MCF 10A (cell line): ENCODE measurements around the gene BANP. TPM values are rescaled to one million over a fixed set of nuclear protein-coding genes. Genes with fewer than 3 reads are reported as not detected.

Experiments
- BruUV-seq: library from RNA; stranded (reverse); fragments of 400-500 nt; replicated peaks from 2 replicates; lab custom pipeline; 2021; lab: Mats Ljungman, UMichigan
- CTCF ChIA-PET: fragments of 300-600 bp; sonication (Branson Sonifier 250); formaldehyde crosslinking; extraction: SDS; loops from one replicate; lab custom pipeline; 2021; ENCODE audit warnings: antibody characterized with exemption, inconsistent platforms; lab: Yijun Ruan, JAX
- POLR2A ChIA-PET: fragments of 300-600, 350-650 bp; sonication (Branson Sonifier 250); formaldehyde crosslinking; extraction: SDS; loops from one replicate; lab custom pipeline; 2020; ENCODE audit warnings: antibody characterized with exemption, inconsistent platforms; lab: Yijun Ruan, JAX
- DNase-seq: peaks from one replicate; pipeline ENCODE4 v3.0.0-alpha.2; 2018; ENCODE audit not compliant: unreplicated experiment
- H3K27ac Mint-ChIP-seq: one replicate; pipeline ENCODE4 v1.8.0; 2022; ENCODE audit warnings: mild to moderate bottlenecking, low read depth, mixed read lengths; ENCODE audit not compliant: unreplicated experiment
- H3K27me3 Mint-ChIP-seq: one replicate; pipeline ENCODE4 v1.8.0; 2022; ENCODE audit warnings: mixed read lengths; ENCODE audit not compliant: insufficient read depth, unreplicated experiment
- H3K36me3 Mint-ChIP-seq: one replicate; pipeline ENCODE4 v1.8.0; 2022; ENCODE audit warnings: mild to moderate bottlenecking, moderate library complexity, mixed read lengths; ENCODE audit not compliant: insufficient read depth, unreplicated experiment
- H3K4me1 Mint-ChIP-seq: one replicate; pipeline ENCODE4 v1.8.0; 2022; ENCODE audit warnings: mixed read lengths; ENCODE audit not compliant: insufficient read depth, unreplicated experiment
- H3K4me3 Mint-ChIP-seq: one replicate; pipeline ENCODE4 v1.8.0; 2022; ENCODE audit warnings: mild to moderate bottlenecking, moderate library complexity, mixed read lengths; ENCODE audit not compliant: unreplicated experiment
- H3K9me3 Mint-ChIP-seq: one replicate; pipeline ENCODE4 v1.8.0; 2022; ENCODE audit warnings: mixed read lengths; ENCODE audit not compliant: unreplicated experiment
- intact Hi-C: fragments of 100-400 bp; cut with micrococcal nuclease; formaldehyde crosslinking; loops from 2 replicates; pipeline ENCODE4 v1.14.1; 2022
- total RNA-seq: library from RNA; stranded (reverse); gene quantifications from 2 replicates; pipeline ENCODE4 v1.2.3, GENCODE V29; 2022
- TF ChIP-seq, protein P1 (sequence below): fragments of 200-600 bp; IDR thresholded peaks from one replicate; pipeline ENCODE4 v1.8.0; 2022; ENCODE audit warnings: antibody characterized with exemption, mild to moderate bottlenecking; ENCODE audit not compliant: unreplicated experiment

Gene BANP
- total RNA-seq, 1 experiment from 2014 or later: 38.2 TPM

DNA sequence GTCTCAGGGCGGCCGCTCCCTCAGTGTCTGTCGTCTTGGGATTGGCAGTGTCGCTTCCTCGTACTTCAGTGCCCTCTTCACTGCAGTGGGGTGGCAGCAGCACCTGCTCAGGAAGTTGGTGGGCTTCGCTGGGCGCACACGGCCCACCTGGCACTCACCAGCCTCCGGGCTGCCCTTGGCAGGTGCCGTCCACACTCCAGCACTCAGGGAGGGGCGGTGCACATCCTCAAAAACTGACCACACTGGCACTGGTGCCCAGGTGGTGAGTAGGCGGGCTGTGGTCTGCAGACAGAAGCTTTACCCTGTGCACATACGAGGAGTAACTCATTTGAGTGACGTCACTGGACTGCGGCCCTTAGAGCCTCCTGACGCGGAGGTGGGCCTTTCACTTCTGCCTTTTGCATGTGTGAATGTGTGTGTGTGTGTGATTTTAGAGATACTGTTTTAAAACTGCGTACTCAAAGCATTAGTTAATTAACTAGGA lies 94.6 kb downstream of the BANP start:
- DNase-seq: no peak
- POLR2A ChIA-PET: no interaction called here
- Mint-ChIP-seq H3K36me3 (peaks cover 3% of the 10 kb centered on the region), H3K4me3 (no peak overlapping the region), H3K27me3 (no peaks in the 10 kb centered on the region), H3K27ac (no peak overlapping the region), H3K9me3 (no peaks in the 10 kb centered on the region), H3K4me1 (no peaks in the 10 kb centered on the region)
- CTCF ChIA-PET: no interaction called here
- intact Hi-C loops: no loop called here
- no TSS peak for BruUV-seq
- TF ChIP-seq, protein P1, sequence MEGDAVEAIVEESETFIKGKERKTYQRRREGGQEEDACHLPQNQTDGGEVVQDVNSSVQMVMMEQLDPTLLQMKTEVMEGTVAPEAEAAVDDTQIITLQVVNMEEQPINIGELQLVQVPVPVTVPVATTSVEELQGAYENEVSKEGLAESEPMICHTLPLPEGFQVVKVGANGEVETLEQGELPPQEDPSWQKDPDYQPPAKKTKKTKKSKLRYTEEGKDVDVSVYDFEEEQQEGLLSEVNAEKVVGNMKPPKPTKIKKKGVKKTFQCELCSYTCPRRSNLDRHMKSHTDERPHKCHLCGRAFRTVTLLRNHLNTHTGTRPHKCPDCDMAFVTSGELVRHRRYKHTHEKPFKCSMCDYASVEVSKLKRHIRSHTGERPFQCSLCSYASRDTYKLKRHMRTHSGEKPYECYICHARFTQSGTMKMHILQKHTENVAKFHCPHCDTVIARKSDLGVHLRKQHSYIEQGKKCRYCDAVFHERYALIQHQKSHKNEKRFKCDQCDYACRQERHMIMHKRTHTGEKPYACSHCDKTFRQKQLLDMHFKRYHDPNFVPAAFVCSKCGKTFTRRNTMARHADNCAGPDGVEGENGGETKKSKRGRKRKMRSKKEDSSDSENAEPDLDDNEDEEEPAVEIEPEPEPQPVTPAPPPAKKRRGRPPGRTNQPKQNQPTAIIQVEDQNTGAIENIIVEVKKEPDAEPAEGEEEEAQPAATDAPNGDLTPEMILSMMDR: no peak

DNA sequence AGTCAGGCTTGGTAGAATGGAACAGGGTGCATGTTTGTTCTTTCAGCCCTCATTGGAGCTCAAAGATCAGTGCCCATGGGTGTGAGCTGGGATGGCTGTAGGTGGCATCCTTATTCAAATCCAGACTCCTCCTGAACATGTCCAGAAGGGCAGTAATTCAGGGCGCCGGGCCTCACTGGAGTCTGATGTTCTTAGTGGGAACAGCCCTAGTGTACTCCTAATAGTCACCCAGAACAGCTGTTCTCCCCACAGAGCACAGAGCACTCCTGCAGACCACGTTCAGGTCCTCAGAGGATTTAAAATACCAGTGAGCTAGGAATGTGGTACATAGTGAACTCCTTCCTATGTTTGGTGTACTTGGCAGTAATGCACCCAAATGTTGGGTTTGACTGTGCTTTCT lies 96.2 kb downstream of the BANP start:
- POLR2A ChIA-PET: interaction anchor here (0.7 kb wide), 1 partner anchor 1561 kb away, joined by 5 read pairs; no protein-coding TSS in a partner anchor
- H3K9me3 Mint-ChIP-seq: no peaks in the 10 kb centered on the region
- TF ChIP-seq, protein P1: no peak
- CTCF ChIA-PET: interaction anchor here (0.5 kb wide), 1 partner anchor 39 kb away, joined by 3 read pairs; no protein-coding TSS in a partner anchor
- no peak for DNase-seq
- H3K36me3 Mint-ChIP-seq: peaks cover 7% of the 10 kb centered on the region
- H3K4me1 Mint-ChIP-seq: no peaks in the 10 kb centered on the region
- BruUV-seq: no TSS peak
- H3K27ac Mint-ChIP-seq: no peak overlapping the region
- intact Hi-C loops: no loop called here
- H3K4me3 Mint-ChIP-seq: no peak overlapping the region
- no peaks in the 10 kb centered on the region for H3K27me3 Mint-ChIP-seq

DNA sequence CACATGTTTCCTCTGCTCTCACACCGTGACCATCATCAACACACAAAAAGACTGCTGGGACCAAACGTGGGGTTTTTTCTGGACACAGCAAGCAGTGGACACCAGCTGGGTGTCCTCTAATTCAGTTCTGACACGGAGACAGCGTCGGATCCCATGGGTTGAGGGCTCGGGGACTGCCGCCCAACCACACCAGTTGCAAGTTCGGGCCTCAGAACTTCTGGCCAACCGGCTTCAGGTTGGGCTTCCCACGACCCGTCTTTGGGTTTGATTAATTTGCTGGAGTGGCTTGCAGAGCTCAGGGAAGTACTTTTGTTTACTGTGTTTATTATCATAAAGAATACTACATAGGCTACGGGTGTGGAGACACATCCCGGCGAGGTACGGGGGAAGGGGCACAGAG lies 97.8 kb downstream of the BANP start:
- ChIA-PET POLR2A (no interaction called here), CTCF (interaction anchor here (0.6 kb wide), 1 partner anchor 885 kb away, joined by 4 read pairs; no protein-coding TSS in a partner anchor)
- BruUV-seq: no TSS peak
- Mint-ChIP-seq H3K9me3 (no peaks in the 10 kb centered on the region), H3K27me3 (no peaks in the 10 kb centered on the region), H3K36me3 (peaks cover 7% of the 10 kb centered on the region), H3K27ac (no peak overlapping the region), H3K4me1 (no peaks in the 10 kb centered on the region), H3K4me3 (no peak overlapping the region)
- TF ChIP-seq, protein P1: no peak
- DNase-seq: no peak
- intact Hi-C loops: no loop called here

DNA sequence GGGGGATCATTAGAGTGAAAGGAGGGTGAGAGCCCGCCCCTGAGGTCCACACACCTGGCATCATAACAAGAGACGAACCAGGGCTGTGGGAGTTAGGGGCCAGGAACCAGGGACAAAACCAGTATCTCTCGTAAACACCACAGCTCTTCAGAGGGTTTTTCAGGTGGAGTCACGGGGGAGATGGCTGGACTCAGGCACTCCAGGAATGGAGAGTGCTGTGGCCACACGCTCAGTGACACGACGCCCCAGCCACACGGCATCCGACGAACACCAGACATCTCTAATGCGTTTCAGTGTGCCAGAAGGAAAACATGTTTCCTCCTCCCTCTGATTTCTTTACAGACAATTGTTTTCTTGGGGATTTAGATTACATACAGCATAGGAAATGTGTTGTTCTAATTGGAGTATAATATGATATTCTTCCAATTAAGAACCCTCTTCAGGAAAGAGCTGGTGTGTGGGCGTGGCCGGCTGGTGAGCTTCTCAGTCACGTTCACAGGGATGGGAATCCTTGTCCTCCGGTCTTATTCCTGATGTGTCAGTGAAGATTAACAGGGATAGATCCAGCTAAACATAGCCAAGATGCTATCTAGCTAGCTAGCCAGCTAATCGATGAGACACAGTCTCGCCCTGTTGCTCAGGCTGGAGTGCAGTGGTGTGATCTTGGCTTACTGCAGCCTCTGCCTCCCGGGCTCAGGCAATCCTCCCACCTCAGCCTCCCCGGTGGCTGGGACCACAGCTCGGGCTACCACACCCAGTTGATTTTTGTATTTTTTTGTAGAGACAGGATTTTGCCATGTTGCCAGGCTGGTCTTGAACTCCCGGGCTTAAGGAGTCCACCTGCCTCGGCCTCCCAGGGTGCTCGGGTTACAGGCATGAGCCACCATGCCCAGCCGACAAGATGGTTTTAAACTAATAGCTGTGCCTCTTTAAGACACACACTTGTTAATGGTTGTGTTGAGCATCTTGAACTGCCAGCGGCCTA lies 98.6 kb downstream of the BANP start:
- Mint-ChIP-seq H3K4me3 (no peak overlapping the region), H3K9me3 (no peaks in the 10 kb centered on the region), H3K4me1 (no peaks in the 10 kb centered on the region), H3K27ac (no peak overlapping the region), H3K27me3 (no peaks in the 10 kb centered on the region), H3K36me3 (peaks cover 7% of the 10 kb centered on the region)
- intact Hi-C loops: no loop called here
- POLR2A ChIA-PET: interaction anchor here (0.6 kb wide), 1 partner anchor 99 kb away, joined by 3 read pairs; the partner anchor contains the start of gene BANP
- TF ChIP-seq, protein P1: no peak
- no TSS peak for BruUV-seq
- CTCF ChIA-PET: interaction anchor here (0.6 kb wide), 1 partner anchor 884 kb away, joined by 4 read pairs; no protein-coding TSS in a partner anchor
- no peak for DNase-seq
